Panc1 (cell line): ENCODE measurements around the gene RPL22L1.
"Not testable (repeated sequence)": the region's sequence is repeated elsewhere in the genome, so short reads cannot be mapped to it uniquely, and the experiment has no call there.

Experiments used
- TF ChIP-seq, protein P1 (sequence below): fragments of 450-650 bp; IDR thresholded peaks from 2 replicates; pipeline ENCODE4 v1.5.1; 2017; ENCODE audit warnings: mild to moderate bottlenecking
- TF ChIP-seq, protein P2 (sequence below), 2 experiments: IDR thresholded peaks; 2 replicates each; pipeline ENCODE4 v1.6.1; 2011 to 2012; ENCODE audit warnings: low read depth in 2 of 2, control low read depth in 1 of 2, low read length in 1 of 2, mild to moderate bottlenecking in 1 of 2, moderate library complexity in 1 of 2; ENCODE audit not compliant: insufficient read depth in 1 of 2

DNA sequence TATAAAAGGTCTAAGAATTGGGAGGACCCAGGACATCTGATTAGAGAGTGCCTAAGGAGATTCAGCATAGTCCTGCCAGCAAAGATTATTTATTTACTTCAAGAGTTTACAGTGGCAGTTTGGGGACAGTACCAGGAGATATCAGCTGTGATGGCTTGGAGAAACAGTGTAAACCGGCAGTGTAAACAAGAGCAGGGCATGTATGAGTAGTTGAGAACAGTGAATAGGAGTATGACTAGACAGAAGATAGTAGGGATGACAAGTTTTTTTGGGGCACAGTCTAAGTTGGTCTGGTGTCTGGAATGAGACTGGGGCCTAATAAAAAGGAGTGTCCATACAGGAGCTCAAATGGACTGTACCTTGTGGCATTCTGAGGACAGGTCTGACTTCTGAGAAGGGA, 51.7 kb downstream of the RPL22L1 start:
- TF ChIP-seq, protein P1, sequence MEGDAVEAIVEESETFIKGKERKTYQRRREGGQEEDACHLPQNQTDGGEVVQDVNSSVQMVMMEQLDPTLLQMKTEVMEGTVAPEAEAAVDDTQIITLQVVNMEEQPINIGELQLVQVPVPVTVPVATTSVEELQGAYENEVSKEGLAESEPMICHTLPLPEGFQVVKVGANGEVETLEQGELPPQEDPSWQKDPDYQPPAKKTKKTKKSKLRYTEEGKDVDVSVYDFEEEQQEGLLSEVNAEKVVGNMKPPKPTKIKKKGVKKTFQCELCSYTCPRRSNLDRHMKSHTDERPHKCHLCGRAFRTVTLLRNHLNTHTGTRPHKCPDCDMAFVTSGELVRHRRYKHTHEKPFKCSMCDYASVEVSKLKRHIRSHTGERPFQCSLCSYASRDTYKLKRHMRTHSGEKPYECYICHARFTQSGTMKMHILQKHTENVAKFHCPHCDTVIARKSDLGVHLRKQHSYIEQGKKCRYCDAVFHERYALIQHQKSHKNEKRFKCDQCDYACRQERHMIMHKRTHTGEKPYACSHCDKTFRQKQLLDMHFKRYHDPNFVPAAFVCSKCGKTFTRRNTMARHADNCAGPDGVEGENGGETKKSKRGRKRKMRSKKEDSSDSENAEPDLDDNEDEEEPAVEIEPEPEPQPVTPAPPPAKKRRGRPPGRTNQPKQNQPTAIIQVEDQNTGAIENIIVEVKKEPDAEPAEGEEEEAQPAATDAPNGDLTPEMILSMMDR, result not testable (repeated sequence)
- TF ChIP-seq, protein P2, sequence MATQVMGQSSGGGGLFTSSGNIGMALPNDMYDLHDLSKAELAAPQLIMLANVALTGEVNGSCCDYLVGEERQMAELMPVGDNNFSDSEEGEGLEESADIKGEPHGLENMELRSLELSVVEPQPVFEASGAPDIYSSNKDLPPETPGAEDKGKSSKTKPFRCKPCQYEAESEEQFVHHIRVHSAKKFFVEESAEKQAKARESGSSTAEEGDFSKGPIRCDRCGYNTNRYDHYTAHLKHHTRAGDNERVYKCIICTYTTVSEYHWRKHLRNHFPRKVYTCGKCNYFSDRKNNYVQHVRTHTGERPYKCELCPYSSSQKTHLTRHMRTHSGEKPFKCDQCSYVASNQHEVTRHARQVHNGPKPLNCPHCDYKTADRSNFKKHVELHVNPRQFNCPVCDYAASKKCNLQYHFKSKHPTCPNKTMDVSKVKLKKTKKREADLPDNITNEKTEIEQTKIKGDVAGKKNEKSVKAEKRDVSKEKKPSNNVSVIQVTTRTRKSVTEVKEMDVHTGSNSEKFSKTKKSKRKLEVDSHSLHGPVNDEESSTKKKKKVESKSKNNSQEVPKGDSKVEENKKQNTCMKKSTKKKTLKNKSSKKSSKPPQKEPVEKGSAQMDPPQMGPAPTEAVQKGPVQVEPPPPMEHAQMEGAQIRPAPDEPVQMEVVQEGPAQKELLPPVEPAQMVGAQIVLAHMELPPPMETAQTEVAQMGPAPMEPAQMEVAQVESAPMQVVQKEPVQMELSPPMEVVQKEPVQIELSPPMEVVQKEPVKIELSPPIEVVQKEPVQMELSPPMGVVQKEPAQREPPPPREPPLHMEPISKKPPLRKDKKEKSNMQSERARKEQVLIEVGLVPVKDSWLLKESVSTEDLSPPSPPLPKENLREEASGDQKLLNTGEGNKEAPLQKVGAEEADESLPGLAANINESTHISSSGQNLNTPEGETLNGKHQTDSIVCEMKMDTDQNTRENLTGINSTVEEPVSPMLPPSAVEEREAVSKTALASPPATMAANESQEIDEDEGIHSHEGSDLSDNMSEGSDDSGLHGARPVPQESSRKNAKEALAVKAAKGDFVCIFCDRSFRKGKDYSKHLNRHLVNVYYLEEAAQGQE (IDR thresholded peaks at IDR 0.05; ENCODE audit: insufficient read depth in 1 of 2, low read depth in 2 of 2, low read length in 1 of 2), result not testable (repeated sequence)
